Right lobe of liver (tissue), 4 donors: ENCODE data around the gene PARVG.

Source experiments
- POLR2A ChIP-seq: fragments of 450-650 bp; IDR thresholded peaks from one replicate; pipeline ENCODE4 v1.6.1; 2017; ENCODE audit warnings: antibody characterized with exemption, mild to moderate bottlenecking
- TF ChIP-seq, protein P1 (sequence below), 4 donors: fragments of 200-600 bp in 3 of 4; fragments of 450-650 bp in 1 of 4; IDR thresholded peaks; one replicate each; pipeline versions ENCODE4 v1.5.1 to v1.8.0; 2016 to 2022; ENCODE audit warnings: antibody characterized with exemption in 4 of 4, mild to moderate bottlenecking in 2 of 4
- donor health status: DM: no; HTN: no; CAD: no.
- donor health status: DM: no; HTN: no; CAD: no.
- donor health status: DM: no; HTN: yes; CAD: no.

DNA sequence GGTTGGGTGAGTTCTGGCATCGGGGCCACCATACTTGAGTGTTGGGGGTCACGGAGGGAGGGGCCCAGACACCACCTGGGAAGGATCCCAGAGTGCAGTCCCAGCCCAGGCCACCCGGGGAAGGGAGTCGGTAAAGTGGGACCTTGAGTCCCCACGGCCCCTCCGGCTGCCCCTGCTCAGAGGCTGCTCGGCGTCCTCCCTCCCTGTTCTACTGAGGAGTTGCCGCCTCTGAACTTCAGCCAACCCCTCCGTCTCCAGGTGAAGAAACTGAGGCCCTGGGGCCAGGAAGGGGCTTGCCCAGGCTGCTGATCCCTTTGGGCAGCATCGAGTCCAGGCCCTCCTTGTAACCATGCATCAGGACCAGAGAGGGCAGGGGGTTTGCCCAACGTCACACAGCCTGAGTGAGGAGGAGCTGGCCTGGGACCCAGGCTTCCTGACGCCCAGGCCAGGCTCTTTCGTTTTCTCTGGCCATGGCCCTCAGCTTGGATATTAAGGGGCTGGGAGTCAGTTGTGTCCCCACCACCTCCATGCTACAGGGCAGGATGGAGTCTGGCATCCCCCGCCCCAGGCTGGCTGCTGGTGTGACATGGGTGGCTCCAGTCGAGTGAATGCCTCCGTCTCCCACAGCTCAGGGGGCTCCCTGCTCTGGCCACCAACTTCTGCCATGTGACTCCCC, 1.3 kb downstream of the PARVG start:
- TF ChIP-seq, protein P1, sequence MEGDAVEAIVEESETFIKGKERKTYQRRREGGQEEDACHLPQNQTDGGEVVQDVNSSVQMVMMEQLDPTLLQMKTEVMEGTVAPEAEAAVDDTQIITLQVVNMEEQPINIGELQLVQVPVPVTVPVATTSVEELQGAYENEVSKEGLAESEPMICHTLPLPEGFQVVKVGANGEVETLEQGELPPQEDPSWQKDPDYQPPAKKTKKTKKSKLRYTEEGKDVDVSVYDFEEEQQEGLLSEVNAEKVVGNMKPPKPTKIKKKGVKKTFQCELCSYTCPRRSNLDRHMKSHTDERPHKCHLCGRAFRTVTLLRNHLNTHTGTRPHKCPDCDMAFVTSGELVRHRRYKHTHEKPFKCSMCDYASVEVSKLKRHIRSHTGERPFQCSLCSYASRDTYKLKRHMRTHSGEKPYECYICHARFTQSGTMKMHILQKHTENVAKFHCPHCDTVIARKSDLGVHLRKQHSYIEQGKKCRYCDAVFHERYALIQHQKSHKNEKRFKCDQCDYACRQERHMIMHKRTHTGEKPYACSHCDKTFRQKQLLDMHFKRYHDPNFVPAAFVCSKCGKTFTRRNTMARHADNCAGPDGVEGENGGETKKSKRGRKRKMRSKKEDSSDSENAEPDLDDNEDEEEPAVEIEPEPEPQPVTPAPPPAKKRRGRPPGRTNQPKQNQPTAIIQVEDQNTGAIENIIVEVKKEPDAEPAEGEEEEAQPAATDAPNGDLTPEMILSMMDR (IDR thresholded peaks at IDR 0.05): no peak
- TF ChIP-seq POLR2A: no peak
